Ovary (tissue), 1 donor: ENCODE results near the gene CYB5A.

Experiments
- EP300 ChIP-seq: sonication (generic); formaldehyde crosslinking; IDR thresholded peaks from one replicate; pipeline ENCODE4 v1.6.1; 2017; ENCODE audit warnings: antibody characterized with exemption
- POLR2A ChIP-seq: fragments of 450-650 bp; IDR thresholded peaks from one replicate; pipeline ENCODE4 v1.6.1; 2017; ENCODE audit warnings: antibody characterized with exemption, mild to moderate bottlenecking, moderate library complexity

- TF ChIP-seq POLR2A (no peak), EP300 (no peak)
Observed at GRCh38 chr18:74268175-74268574, 23.6 kb downstream of the CYB5A start.
